ENCODE measurements around the gene BICRA.

- TF ChIP-seq CTCF (IDR thresholded peaks at IDR 0.05; ENCODE audit: poor library complexity) (no peak), EZH2phosphoT487 (IDR thresholded peaks at IDR 0.05; ENCODE audit: low read depth, severe bottlenecking, unreplicated experiment) (no peak), EZH2 (IDR thresholded peaks at IDR 0.05; ENCODE audit: borderline replicate concordance) (no peak)
These were observed 102.8 kb downstream of the BICRA start for GRCh38 chr19:47711652-47712242.

Data from hepatocyte (in vitro differentiated cells).